Smooth muscle cell (in vitro differentiated cells): ENCODE data around the gene PARP9. TPM values are rescaled to one million over a fixed set of nuclear protein-coding genes. Genes with fewer than 3 reads are reported as not detected.
"Not testable (repeated sequence)": the region's sequence is repeated elsewhere in the genome, so short reads cannot be mapped to it uniquely, and the experiment has no call there.

ENCODE experiments used
- DNase-seq: peaks from one replicate; lab custom pipeline; 2025; ENCODE audit not compliant: unreplicated experiment; lab: John Stamatoyannopoulos, UW
- H2AFZ ChIP-seq: fragments of 200-600 bp; sonication (generic); 2 replicates; pipeline ENCODE4 v1.6.0; 2016; ENCODE audit warnings: antibody characterized with exemption, low read depth, mild to moderate bottlenecking
- H3F3A ChIP-seq: fragments of 200-600 bp; sonication (generic); 2 replicates; pipeline ENCODE4 v1.6.0; 2017; ENCODE audit warnings: antibody characterized with exemption, low read depth
- H3K27ac ChIP-seq: fragments of 200-600 bp; sonication (generic); 2 replicates; pipeline ENCODE4 v1.5.1; 2016; ENCODE audit warnings: low read depth, mild to moderate bottlenecking
- H3K27me3 ChIP-seq: fragments of 200-600 bp; sonication (generic); 2 replicates; pipeline ENCODE4 v1.6.1; 2016; ENCODE audit warnings: low read depth, mild to moderate bottlenecking
- H3K36me3 ChIP-seq: fragments of 200-600 bp; sonication (generic); 2 replicates; pipeline ENCODE4 v1.5.1; 2016; ENCODE audit warnings: low read depth
- H3K4me1 ChIP-seq: fragments of 200-600 bp; sonication (generic); 2 replicates; pipeline ENCODE4 v1.5.1; 2016; ENCODE audit warnings: low read depth
- H3K4me2 ChIP-seq: fragments of 200-600 bp; sonication (generic); 2 replicates; pipeline ENCODE4 v1.6.0; 2016; ENCODE audit warnings: mild to moderate bottlenecking
- H3K4me3 ChIP-seq: fragments of 200-600 bp; sonication (generic); 2 replicates; pipeline ENCODE4 v1.5.1; 2016; ENCODE audit warnings: mild to moderate bottlenecking
- H3K79me2 ChIP-seq: fragments of 200-600 bp; sonication (generic); 2 replicates; pipeline ENCODE4 v1.6.0; 2016; ENCODE audit warnings: low read depth, mild to moderate bottlenecking
- H3K9ac ChIP-seq: fragments of 200-600 bp; sonication (generic); 2 replicates; pipeline ENCODE4 v1.6.0; 2016; ENCODE audit warnings: low read depth
- H3K9me3 ChIP-seq: fragments of 200-600 bp; sonication (generic); replicated peaks from 2 replicates; pipeline ENCODE4 v1.5.1; 2016; ENCODE audit warnings: low read depth
- H4K20me1 ChIP-seq: fragments of 200-600 bp; sonication (generic); 2 replicates; pipeline ENCODE4 v1.6.0; 2016; ENCODE audit warnings: low read depth
- WGBS: methylation state at CpG from one replicate; pipeline ENCODE4 v1.1.7; 2016; ENCODE audit warnings: low lambda C conversion rate; 5-methylcytosine and 5-hydroxymethylcytosine counted together
- polyA plus RNA-seq: library from polyadenylated mRNA; unstranded; fragments of >200 nt; fragmentation: Nextera tagmentation; extraction: Ambion mirVana; gene quantifications from 2 replicates; pipeline ENCODE4 v1.2.1, GENCODE V29; 2016
- total RNA-seq: library from RNA; depleted of rRNA; stranded (reverse); fragments of >200 nt; gene quantifications from 2 replicates; pipeline ENCODE4 v1.2.3, GENCODE V29; 2014
- TF ChIP-seq, protein P1 (sequence below): fragments of 200-600 bp; sonication (generic); IDR thresholded peaks from 2 replicates; pipeline ENCODE4 v1.5.1; 2017; ENCODE audit warnings: borderline replicate concordance, mild to moderate bottlenecking, antibody characterized with exemption; ENCODE audit not compliant: insufficient read depth, poor library complexity, severe bottlenecking

Gene PARP9
- total and polyA plus RNA-seq, 2 experiments from 2014 or later: 3.8 to 5.1 TPM

DNA sequence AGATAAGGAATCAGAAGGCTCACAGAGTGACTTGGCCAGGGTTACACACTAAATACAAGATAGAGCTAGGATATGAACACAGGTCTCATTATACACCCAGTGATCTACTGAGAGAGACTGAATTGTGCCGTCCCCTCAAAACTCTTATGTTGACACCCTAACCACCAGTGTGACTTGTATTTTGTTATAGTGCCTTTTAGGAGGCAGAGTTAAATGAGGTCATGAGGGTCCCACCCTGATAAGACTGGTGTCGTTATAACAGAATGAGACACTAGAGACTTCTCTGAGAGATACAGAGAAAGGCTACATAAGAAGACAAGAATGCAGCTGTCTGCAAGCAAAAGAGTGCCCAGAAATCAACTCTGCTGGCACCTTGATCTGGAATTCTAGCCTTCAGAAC, 62.0 kb downstream of the PARP9 start:
- H4K20me1 ChIP-seq: peaks cover 100% of the 10 kb centered on the region
- H3K27ac ChIP-seq: no peak overlapping the region
- DNase-seq: no peak
- H3K27me3 ChIP-seq: no peaks in the 10 kb centered on the region
- 63% methylated on average over 2 of the region's 2 CpGs for WGBS
- no peaks in the 10 kb centered on the region for H3K36me3 ChIP-seq
- TF ChIP-seq, protein P1, sequence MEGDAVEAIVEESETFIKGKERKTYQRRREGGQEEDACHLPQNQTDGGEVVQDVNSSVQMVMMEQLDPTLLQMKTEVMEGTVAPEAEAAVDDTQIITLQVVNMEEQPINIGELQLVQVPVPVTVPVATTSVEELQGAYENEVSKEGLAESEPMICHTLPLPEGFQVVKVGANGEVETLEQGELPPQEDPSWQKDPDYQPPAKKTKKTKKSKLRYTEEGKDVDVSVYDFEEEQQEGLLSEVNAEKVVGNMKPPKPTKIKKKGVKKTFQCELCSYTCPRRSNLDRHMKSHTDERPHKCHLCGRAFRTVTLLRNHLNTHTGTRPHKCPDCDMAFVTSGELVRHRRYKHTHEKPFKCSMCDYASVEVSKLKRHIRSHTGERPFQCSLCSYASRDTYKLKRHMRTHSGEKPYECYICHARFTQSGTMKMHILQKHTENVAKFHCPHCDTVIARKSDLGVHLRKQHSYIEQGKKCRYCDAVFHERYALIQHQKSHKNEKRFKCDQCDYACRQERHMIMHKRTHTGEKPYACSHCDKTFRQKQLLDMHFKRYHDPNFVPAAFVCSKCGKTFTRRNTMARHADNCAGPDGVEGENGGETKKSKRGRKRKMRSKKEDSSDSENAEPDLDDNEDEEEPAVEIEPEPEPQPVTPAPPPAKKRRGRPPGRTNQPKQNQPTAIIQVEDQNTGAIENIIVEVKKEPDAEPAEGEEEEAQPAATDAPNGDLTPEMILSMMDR: no peak
- no peaks in the 10 kb centered on the region for H3F3A ChIP-seq
- peaks cover 91% of the 10 kb centered on the region for H3K79me2 ChIP-seq
- no peak overlapping the region for H3K4me2 ChIP-seq
- no peak overlapping the region for H3K4me3 ChIP-seq
- H3K4me1 ChIP-seq: no peaks in the 10 kb centered on the region
- H3K9ac ChIP-seq: no peak overlapping the region
- H3K9me3 ChIP-seq: no peaks in the 10 kb centered on the region
- H2AFZ ChIP-seq: no peak overlapping the region

DNA sequence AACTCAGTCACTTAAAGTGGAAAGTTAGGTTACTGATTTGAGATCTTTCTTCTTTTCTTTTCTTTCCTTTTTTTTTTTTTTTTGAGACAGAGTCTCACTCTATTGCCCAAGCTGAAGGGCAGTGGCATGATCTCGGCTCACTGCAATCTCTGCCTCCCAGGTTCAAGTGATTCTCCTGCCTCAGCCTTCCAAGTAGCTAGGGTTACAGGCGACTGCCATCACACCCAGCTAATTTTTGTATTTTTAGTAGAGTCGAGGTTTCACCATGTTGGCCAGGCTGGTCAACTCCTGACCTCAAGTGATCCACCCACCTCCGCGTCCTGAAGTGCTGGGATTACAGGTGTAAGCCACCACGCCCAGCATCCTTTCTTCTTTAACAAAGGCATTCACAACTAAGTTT, 63.1 kb downstream of the PARP9 start:
- 88% methylated on average over 6 of the region's 6 CpGs for WGBS
- not testable (repeated sequence) for H3K27me3 ChIP-seq, H3K27ac ChIP-seq, H3K4me3 ChIP-seq, H3K4me2 ChIP-seq, H3K36me3 ChIP-seq, H2AFZ ChIP-seq, DNase-seq, H3K9me3 ChIP-seq, H3F3A ChIP-seq, H3K9ac ChIP-seq, H3K4me1 ChIP-seq
- H4K20me1 ChIP-seq: peaks cover 100% of the 10 kb centered on the region
- peaks cover 91% of the 10 kb centered on the region for H3K79me2 ChIP-seq

DNA sequence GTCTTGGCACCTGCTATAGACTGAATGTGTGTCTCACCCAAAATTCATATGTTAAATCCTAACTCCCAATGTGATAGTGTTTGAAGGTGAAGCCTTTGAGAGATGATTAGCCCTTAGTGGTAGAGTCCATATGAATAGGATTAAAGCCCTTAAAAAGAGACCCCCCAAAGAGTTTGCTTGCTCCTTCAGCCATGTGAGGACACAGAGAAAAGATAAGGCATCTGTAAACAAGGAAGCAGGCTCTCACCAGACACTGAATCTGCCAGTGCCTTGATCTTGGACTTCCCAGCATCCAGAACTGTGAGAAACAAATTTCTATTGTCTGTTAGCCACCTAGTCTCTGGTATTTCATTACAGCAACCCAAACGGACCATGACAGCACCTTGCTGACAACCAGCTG, 65.9 kb downstream of the PARP9 start:
- peaks cover 5% of the 10 kb centered on the region for H3K4me1 ChIP-seq
- TF ChIP-seq, protein P1: no peak
- peak overlapping the region; percentile 21 for H3K27ac ChIP-seq
- H3F3A ChIP-seq: peaks cover 6% of the 10 kb centered on the region
- no peak for DNase-seq
- H3K9me3 ChIP-seq: no peaks in the 10 kb centered on the region
- H3K9ac ChIP-seq: no peak overlapping the region
- WGBS: 33% methylated on average over 1 of the region's 1 CpG
- no peaks in the 10 kb centered on the region for H3K27me3 ChIP-seq
- H4K20me1 ChIP-seq: peaks cover 99% of the 10 kb centered on the region
- no peak overlapping the region for H2AFZ ChIP-seq
- no peak overlapping the region for H3K4me2 ChIP-seq
- H3K36me3 ChIP-seq: no peaks in the 10 kb centered on the region
- no peak overlapping the region for H3K4me3 ChIP-seq
- H3K79me2 ChIP-seq: peaks cover 71% of the 10 kb centered on the region

DNA sequence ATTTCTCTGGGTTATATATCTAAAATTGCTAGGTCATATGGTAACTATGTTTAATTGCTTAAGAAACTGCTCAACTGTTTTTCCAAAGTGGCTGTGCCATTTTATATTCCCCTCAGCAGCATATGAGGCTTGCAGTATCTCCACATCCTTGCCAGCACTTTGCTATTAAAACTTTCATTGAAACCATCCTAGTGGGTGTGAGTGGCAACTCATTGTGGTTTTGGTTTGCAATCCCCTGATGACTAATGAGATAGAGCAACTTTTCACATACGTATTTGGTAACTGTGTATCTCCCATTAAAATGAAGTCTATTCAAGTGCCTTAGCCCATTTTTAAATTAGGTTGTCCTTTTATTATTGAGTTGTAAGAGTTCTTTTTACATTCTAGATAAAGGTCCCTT, 66.7 kb downstream of the PARP9 start:
- TF ChIP-seq, protein P1: no peak
- H3K9ac ChIP-seq: no peak overlapping the region
- peaks cover 6% of the 10 kb centered on the region for H3F3A ChIP-seq
- H3K4me1 ChIP-seq: peaks cover 5% of the 10 kb centered on the region
- no peak for DNase-seq
- H2AFZ ChIP-seq: no peak overlapping the region
- H3K79me2 ChIP-seq: peaks cover 70% of the 10 kb centered on the region
- WGBS: 0% methylated on average over 1 of the region's 1 CpG
- H4K20me1 ChIP-seq: peaks cover 99% of the 10 kb centered on the region
- no peaks in the 10 kb centered on the region for H3K36me3 ChIP-seq
- H3K4me2 ChIP-seq: no peak overlapping the region
- H3K27ac ChIP-seq: peak overlapping the region; percentile 21
- no peaks in the 10 kb centered on the region for H3K9me3 ChIP-seq
- no peak overlapping the region for H3K4me3 ChIP-seq
- no peaks in the 10 kb centered on the region for H3K27me3 ChIP-seq
